OCI-LY7 (cell line): ENCODE results near the gene LSAMP.
"Not testable (repeated sequence)": the region's sequence is repeated elsewhere in the genome, so short reads cannot be mapped to it uniquely, and the experiment has no call there.

ENCODE experiments used
- CTCF ChIP-seq: fragments of 200-600 bp; sonication (generic); conservative IDR thresholded peaks from 2 replicates; pipeline ENCODE4 v1.5.1; 2014; ENCODE audit warnings: mild to moderate bottlenecking, antibody characterized with exemption, low read length, moderate library complexity, mixed read lengths
- EZH2phosphoT487 ChIP-seq: fragments of 200-600 bp; sonication (generic); IDR thresholded peaks from 2 replicates; pipeline ENCODE4 v1.6.1; 2018; ENCODE audit warnings: low read depth, borderline replicate concordance, mild to moderate bottlenecking, mixed run types, antibody characterized with exemption, low read length, moderate library complexity, mixed read lengths

- TF ChIP-seq CTCF, EZH2phosphoT487: not testable (repeated sequence)
Observed at GRCh38 chr3:116070516-116071278, 374.6 kb downstream of the LSAMP start.
